ENCODE results near the gene C4B.
A peak's percentile ranks its signal among the peaks of the same experiment; 100 is the strongest.

The C4B gene

DNA sequence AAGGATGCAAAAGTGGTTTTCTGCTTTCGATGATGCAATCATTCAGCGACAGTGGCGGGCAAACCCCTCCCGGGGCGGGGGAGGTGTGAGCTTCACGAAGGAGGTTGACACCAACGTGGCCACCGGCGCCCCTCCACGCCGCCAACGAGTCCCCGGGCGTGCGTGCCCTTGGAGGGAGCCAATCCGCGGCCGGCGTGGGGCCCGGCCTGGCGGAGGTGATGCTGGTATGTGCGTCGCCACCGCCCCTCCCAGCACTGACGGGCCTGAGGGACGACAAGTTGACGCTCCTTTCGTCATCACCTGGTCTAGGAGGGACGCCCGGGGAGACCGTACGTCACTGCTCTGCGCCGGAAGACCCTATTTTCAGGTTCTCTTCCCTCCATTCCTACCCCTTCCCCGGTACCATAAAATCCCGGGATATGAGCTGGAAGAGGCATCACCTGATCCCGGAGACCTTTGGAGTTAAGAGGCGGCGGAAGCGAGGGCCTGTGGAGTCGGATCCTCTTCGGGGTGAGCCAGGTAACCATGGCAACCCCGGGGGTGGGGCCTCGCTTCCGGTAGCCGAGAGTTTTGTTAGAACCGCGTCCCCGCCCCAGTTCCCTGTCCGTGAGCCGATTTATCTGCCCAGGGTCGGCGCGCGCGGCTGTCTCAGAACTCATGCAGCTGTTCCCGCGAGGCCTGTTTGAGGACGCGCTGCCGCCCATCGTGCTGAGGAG lies 42.4 kb upstream of the C4B start, which contains the start of gene DXO:
Gene DXO, minus strand, starts transcription at position 146 of the 716 bp plus-strand sequence. CDS start 463 bp downstream, outside the sequence.
- Histone ChIP-seq H3K4me1 (ENCODE audit: control insufficient read depth, insufficient read depth, low read length) (peaks cover 5% of the 10 kb centered on the region), H3K9me3 (ENCODE audit: control insufficient read depth, insufficient read depth, low read depth, low read length) (no peaks in the 10 kb centered on the region), H3K36me3 (ENCODE audit: control insufficient read depth in 2 of 2, insufficient read depth in 1 of 2, low read length in 2 of 2) (peaks cover 3 to 43% of the 10 kb centered on the region in 2 experiments; a peak in 2 of 3 replicates), H3K27ac (ENCODE audit: extremely low read depth, low read depth, low read length) (peak within 1 kb of the TSS; percentile 74), H3K4me3 (ENCODE audit: low read depth, low read length) (peak within 1 kb of the TSS; percentile 83)
- POLR2A ChIA-PET = interaction anchor here (0.6 to 4.6 kb wide), 27 partner anchors 8 to 1000 kb away, joined by 3 to 64 read pairs (median 5); partner anchors contain the start of genes C6orf47, CSNK2B, EHMT2 and GPANK1
- CTCF ChIA-PET = interaction anchor here (0.6 to 2.1 kb wide), 8 partner anchors 11 to 1786 kb away, joined by 3 to 10 read pairs (median 3); partner anchors contain the start of genes NELFE and SKIC2
- TF ChIP-seq SALL2 (tag by site-specific recombination; IDR thresholded peaks at IDR 0.05; ENCODE audit: borderline replicate concordance) (no peak), ZNF175 (tag by site-specific recombination; IDR thresholded peaks at IDR 0.05) (no peak), ZNF138 (tag by site-specific recombination; IDR thresholded peaks at IDR 0.05; ENCODE audit: borderline replicate concordance) (no peak), GLI2 (tag by site-specific recombination; IDR thresholded peaks at IDR 0.05; ENCODE audit: borderline replicate concordance, low read depth) (no peak), RBAK (tag by site-specific recombination; IDR thresholded peaks at IDR 0.05) (no peak), ZNF366 (tag by site-specific recombination; conservative IDR thresholded peaks at IDR 0.05) (peak; percentile 99), ZNF391 (tag by site-specific recombination; IDR thresholded peaks at IDR 0.05; ENCODE audit: borderline replicate concordance, low read depth) (no peak; the same call in 1 of the 2 replicates), SCRT1 (tag by site-specific recombination; IDR thresholded peaks at IDR 0.05; ENCODE audit: borderline replicate concordance) (no peak), ZNF785 (tag by site-specific recombination; IDR thresholded peaks at IDR 0.05) (peak; percentile 69; the same call in 1 of the 2 replicates), MZF1 (tag by site-specific recombination; IDR thresholded peaks at IDR 0.05; ENCODE audit: borderline replicate concordance) (no peak), ZNF626 (tag by site-specific recombination; IDR thresholded peaks at IDR 0.05) (no peak), ZNF707 (tag by site-specific recombination; IDR thresholded peaks at IDR 0.05) (no peak), ZNF202 (tag by site-specific recombination; IDR thresholded peaks at IDR 0.05; ENCODE audit: borderline replicate concordance) (no peak), ZNF214 (tag by site-specific recombination; IDR thresholded peaks at IDR 0.05; ENCODE audit: borderline replicate concordance) (no peak), ZNF610 (tag by site-specific recombination; IDR thresholded peaks at IDR 0.05; ENCODE audit: borderline replicate concordance) (peak; percentile 89), ZNF777 (tag by site-specific recombination; IDR thresholded peaks at IDR 0.05; ENCODE audit: borderline replicate concordance) (peak; percentile 73; the same call in 1 of the 2 replicates), ZNF23 (tag by site-specific recombination; IDR thresholded peaks at IDR 0.05; ENCODE audit: borderline replicate concordance) (no peak), ZNF843 (tag by site-specific recombination; IDR thresholded peaks at IDR 0.05) (peak; percentile 71; the same call in 1 of the 2 replicates), ZBTB17 (tag by site-specific recombination; IDR thresholded peaks at IDR 0.05) (peak; percentile 90), SETDB1 (IDR thresholded peaks at IDR 0.05; ENCODE audit: insufficient read length, low read length) (no peak), ZNF529 (tag by site-specific recombination; IDR thresholded peaks at IDR 0.05; ENCODE audit: insufficient replicate concordance) (no peak), ZNF37A (tag by site-specific recombination; IDR thresholded peaks at IDR 0.05) (no peak), ZNF404 (tag by site-specific recombination; IDR thresholded peaks at IDR 0.05) (no peak)
- TF ChIP-seq, protein P1, sequence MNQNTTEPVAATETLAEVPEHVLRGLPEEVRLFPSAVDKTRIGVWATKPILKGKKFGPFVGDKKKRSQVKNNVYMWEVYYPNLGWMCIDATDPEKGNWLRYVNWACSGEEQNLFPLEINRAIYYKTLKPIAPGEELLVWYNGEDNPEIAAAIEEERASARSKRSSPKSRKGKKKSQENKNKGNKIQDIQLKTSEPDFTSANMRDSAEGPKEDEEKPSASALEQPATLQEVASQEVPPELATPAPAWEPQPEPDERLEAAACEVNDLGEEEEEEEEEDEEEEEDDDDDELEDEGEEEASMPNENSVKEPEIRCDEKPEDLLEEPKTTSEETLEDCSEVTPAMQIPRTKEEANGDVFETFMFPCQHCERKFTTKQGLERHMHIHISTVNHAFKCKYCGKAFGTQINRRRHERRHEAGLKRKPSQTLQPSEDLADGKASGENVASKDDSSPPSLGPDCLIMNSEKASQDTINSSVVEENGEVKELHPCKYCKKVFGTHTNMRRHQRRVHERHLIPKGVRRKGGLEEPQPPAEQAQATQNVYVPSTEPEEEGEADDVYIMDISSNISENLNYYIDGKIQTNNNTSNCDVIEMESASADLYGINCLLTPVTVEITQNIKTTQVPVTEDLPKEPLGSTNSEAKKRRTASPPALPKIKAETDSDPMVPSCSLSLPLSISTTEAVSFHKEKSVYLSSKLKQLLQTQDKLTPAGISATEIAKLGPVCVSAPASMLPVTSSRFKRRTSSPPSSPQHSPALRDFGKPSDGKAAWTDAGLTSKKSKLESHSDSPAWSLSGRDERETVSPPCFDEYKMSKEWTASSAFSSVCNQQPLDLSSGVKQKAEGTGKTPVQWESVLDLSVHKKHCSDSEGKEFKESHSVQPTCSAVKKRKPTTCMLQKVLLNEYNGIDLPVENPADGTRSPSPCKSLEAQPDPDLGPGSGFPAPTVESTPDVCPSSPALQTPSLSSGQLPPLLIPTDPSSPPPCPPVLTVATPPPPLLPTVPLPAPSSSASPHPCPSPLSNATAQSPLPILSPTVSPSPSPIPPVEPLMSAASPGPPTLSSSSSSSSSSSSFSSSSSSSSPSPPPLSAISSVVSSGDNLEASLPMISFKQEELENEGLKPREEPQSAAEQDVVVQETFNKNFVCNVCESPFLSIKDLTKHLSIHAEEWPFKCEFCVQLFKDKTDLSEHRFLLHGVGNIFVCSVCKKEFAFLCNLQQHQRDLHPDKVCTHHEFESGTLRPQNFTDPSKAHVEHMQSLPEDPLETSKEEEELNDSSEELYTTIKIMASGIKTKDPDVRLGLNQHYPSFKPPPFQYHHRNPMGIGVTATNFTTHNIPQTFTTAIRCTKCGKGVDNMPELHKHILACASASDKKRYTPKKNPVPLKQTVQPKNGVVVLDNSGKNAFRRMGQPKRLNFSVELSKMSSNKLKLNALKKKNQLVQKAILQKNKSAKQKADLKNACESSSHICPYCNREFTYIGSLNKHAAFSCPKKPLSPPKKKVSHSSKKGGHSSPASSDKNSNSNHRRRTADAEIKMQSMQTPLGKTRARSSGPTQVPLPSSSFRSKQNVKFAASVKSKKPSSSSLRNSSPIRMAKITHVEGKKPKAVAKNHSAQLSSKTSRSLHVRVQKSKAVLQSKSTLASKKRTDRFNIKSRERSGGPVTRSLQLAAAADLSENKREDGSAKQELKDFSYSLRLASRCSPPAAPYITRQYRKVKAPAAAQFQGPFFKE (tag by site-specific recombination; IDR thresholded peaks at IDR 0.05; ENCODE audit: borderline replicate concordance) = no peak
- TF ChIP-seq, protein P2, sequence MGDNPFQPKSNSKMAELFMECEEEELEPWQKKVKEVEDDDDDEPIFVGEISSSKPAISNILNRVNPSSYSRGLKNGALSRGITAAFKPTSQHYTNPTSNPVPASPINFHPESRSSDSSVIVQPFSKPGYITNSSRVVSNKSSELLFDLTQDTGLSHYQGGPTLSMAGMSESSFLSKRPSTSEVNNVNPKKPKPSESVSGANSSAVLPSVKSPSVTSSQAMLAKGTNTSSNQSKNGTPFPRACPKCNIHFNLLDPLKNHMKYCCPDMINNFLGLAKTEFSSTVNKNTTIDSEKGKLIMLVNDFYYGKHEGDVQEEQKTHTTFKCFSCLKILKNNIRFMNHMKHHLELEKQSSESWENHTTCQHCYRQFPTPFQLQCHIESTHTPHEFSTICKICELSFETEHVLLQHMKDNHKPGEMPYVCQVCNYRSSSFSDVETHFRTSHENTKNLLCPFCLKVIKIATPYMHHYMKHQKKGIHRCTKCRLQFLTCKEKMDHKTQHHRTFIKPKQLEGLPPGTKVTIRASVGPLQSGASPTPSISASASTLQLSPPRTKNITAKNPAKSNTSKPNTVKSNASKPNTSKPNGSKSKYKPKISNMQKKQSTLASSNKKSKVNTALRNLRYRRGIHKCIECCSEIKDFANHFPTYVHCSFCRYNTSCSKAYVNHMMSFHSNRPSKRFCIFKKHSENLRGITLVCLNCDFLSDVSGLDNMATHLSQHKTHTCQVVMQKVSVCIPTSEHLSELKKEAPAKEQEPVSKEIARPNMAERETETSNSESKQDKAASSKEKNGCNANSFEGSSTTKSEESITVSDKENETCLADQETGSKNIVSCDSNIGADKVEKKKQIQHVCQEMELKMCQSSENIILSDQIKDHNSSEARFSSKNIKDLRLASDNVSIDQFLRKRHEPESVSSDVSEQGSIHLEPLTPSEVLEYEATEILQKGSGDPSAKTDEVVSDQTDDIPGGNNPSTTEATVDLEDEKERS (tag by site-specific recombination; IDR thresholded peaks at IDR 0.05) = no peak; the same call in 1 of the 2 replicates
- TF ChIP-seq, protein P3, sequence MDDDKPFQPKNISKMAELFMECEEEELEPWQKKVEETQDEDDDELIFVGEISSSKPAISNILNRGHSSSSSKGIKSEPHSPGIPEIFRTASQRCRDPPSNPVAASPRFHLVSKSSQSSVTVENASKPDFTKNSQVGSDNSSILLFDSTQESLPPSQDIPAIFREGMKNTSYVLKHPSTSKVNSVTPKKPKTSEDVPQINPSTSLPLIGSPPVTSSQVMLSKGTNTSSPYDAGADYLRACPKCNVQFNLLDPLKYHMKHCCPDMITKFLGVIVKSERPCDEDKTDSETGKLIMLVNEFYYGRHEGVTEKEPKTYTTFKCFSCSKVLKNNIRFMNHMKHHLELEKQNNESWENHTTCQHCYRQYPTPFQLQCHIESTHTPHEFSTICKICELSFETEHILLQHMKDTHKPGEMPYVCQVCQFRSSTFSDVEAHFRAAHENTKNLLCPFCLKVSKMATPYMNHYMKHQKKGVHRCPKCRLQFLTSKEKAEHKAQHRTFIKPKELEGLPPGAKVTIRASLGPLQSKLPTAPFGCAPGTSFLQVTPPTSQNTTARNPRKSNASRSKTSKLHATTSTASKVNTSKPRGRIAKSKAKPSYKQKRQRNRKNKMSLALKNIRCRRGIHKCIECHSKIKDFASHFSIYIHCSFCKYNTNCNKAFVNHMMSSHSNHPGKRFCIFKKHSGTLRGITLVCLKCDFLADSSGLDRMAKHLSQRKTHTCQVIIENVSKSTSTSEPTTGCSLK (tag by site-specific recombination; IDR thresholded peaks at IDR 0.05) = no peak
